ENCODE data around the gene CSRP1. TPM values are rescaled to one million over a fixed set of nuclear protein-coding genes. Genes with fewer than 3 reads are reported as not detected.

CSRP1 gene
- total and polyA plus RNA-seq, 2 donors = 39.7 to 170 TPM

DNA sequence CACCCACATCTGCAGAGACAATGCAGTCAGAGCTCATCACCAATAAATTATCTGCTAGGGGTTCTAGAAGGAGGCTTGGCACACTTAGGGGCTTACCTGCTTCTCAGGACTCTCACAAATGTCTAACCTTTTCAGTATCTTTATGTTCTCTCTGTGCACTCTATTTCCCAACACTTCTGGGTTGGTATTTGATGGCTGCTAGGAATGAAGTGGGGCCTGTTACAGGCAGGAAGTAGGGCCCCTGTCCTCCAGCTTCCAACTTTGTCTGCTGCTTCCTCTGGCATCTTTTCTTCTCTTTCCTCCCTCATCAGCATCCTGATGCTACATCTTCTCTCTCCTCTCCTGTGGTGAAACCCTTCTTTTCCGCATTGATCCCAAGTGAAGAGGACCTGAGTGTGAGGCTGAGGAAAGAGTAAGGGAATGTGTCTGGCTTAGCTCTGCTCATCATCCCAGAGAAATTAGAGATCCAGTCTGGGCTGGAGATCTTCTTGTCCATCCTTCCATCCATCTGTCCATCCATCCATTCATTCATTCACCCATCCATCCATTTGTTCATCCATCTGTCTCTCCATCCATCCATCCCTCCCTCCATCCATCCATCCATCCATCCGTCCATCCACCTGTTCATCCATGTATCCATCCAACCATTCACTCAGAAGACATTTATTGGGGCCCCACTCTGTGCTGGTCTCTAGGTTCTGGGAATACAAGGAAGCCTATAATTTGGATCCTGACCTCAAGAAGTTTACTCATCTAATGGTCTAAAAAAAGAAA lies 2.9 kb upstream of the CSRP1 start:
- H3K27ac ChIP-seq (ENCODE audit: low read depth in 1 of 2, low read length in 1 of 2) = no peak overlapping the region
- H3K36me3 ChIP-seq (ENCODE audit: control insufficient read depth in 2 of 2, insufficient read depth in 2 of 2, low read length in 1 of 2) = no peaks in the 10 kb centered on the region
- WGBS = 98% methylated on average over 2 of the region's 2 CpGs
- no peak overlapping the region for H3K4me3 ChIP-seq (ENCODE audit: low read length in 2 of 2)
- H3K27me3 ChIP-seq (ENCODE audit: control insufficient read depth in 2 of 2, insufficient read depth in 1 of 2, low read length in 1 of 2) = no peaks in the 10 kb centered on the region
- H3K9me3 ChIP-seq (ENCODE audit: control insufficient read depth in 2 of 2, insufficient read depth in 1 of 2, low read length in 1 of 2) = no peaks in the 10 kb centered on the region
- H3K4me1 ChIP-seq (ENCODE audit: control insufficient read depth in 2 of 2, insufficient read depth in 2 of 2, low read length in 2 of 2) = peaks cover 9 to 34% of the 10 kb centered on the region in 2 donors
- no peak for DNase-seq (ENCODE audit: low read depth in 6 of 9, low spot score in 9 of 9)

DNA sequence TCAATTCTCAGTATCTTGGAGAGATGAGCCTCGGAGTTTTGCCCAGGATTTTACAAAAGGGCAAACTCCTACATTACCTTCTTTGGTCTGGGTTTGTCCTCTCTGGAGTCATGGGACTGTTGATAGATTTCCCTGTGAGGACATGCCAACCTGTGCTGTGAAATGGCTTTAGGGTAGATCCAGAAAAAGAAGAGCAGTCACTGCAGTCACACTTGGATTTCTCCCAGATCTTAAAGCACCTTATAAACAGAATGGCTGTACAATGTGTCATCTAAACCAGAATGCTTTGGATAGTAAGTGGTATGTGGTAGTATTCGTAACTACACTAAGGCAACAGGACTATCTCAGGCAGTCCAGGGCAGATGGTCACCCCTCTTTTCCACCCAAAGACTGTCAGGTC lies 1.9 kb upstream of the CSRP1 start:
- WGBS = 98% methylated on average over 2 of the region's 2 CpGs
- H3K9me3 ChIP-seq (ENCODE audit: control insufficient read depth in 2 of 2, insufficient read depth in 1 of 2, low read length in 1 of 2) = no peaks in the 10 kb centered on the region

DNA sequence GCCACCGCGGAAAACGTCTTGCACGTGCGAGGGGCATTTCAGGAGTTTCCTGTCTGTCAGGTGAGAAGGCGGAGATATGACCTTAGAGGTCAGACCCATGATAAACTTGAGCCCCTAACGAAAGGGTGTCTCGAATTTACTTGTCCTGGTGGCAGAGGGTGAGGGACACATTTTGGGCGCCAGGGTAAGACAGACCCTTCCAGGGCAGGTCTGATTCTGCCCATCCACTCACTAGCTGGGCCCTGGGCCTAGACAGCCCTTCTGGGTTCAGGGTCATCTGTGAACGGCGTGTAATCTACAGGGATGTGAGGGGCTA lies 395 bp upstream of the CSRP1 start:
- H3K27me3 ChIP-seq (ENCODE audit: control insufficient read depth in 2 of 2, insufficient read depth in 1 of 2, low read length in 1 of 2) = no peaks in the 10 kb centered on the region
- H3K9me3 ChIP-seq (ENCODE audit: control insufficient read depth in 2 of 2, insufficient read depth in 1 of 2, low read length in 1 of 2) = no peaks in the 10 kb centered on the region
- H3K4me1 ChIP-seq (ENCODE audit: control insufficient read depth in 2 of 2, insufficient read depth in 2 of 2, low read length in 2 of 2) = peaks cover 9 to 34% of the 10 kb centered on the region in 2 donors
- H3K27ac ChIP-seq (ENCODE audit: low read depth in 1 of 2, low read length in 1 of 2) = peak overlapping the region in 1 of 2 donors; percentile 48
- WGBS = 37% methylated on average over 11 of the region's 11 CpGs
- H3K36me3 ChIP-seq (ENCODE audit: control insufficient read depth in 2 of 2, insufficient read depth in 2 of 2, low read length in 1 of 2) = no peaks in the 10 kb centered on the region
- peak overlapping the region; percentile 15 to 59 for H3K4me3 ChIP-seq (ENCODE audit: low read length in 2 of 2)
- DNase-seq (ENCODE audit: low read depth in 6 of 9, low spot score in 9 of 9) = no peak

More for the DNA sequence above, 1.9 kb upstream of the CSRP1 start:
- H3K27ac ChIP-seq (ENCODE audit: low read depth in 1 of 2, low read length in 1 of 2) = no peak overlapping the region
- DNase-seq (ENCODE audit: low read depth in 6 of 9, low spot score in 9 of 9) = no peak
- no peak overlapping the region for H3K4me3 ChIP-seq (ENCODE audit: low read length in 2 of 2)
- H3K27me3 ChIP-seq (ENCODE audit: control insufficient read depth in 2 of 2, insufficient read depth in 1 of 2, low read length in 1 of 2) = no peaks in the 10 kb centered on the region
- H3K36me3 ChIP-seq (ENCODE audit: control insufficient read depth in 2 of 2, insufficient read depth in 2 of 2, low read length in 1 of 2) = no peaks in the 10 kb centered on the region
- peaks cover 9 to 35% of the 10 kb centered on the region in 2 donors for H3K4me1 ChIP-seq (ENCODE audit: control insufficient read depth in 2 of 2, insufficient read depth in 2 of 2, low read length in 2 of 2)

DNA sequence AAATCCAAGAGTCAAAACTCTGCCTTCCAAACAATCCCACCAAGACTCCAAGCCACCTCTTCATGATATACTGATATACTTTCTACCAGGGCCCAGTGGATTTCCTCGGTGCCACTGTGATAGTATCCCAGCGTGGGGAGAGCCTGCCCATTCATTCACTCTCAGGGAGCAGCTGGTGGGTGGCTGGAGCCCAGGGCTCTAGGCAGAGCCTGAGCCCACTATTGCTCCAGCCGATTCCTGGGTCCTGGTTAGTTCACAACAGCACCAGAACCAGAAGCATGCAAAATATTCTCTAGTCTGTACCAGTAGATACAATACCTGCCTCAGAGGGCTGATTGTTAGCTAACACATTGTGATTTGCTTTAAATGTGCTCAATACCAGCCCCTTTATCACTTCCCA lies 831 bp downstream of the CSRP1 start:
- Histone ChIP-seq H3K27me3 (ENCODE audit: control insufficient read depth in 2 of 2, insufficient read depth in 1 of 2, low read length in 1 of 2) (no peaks in the 10 kb centered on the region), H3K27ac (ENCODE audit: low read depth in 1 of 2, low read length in 1 of 2) (peak overlapping the region in 1 of 2 donors; percentile 90), H3K4me3 (ENCODE audit: low read length in 2 of 2) (peak overlapping the region; percentile 53 to 59), H3K36me3 (ENCODE audit: control insufficient read depth in 2 of 2, insufficient read depth in 2 of 2, low read length in 1 of 2) (no peaks in the 10 kb centered on the region), H3K9me3 (ENCODE audit: control insufficient read depth in 2 of 2, insufficient read depth in 1 of 2, low read length in 1 of 2) (no peaks in the 10 kb centered on the region), H3K4me1 (ENCODE audit: control insufficient read depth in 2 of 2, insufficient read depth in 2 of 2, low read length in 2 of 2) (peaks cover 11 to 34% of the 10 kb centered on the region in 2 donors)
- DNase-seq (ENCODE audit: low read depth in 6 of 9, low spot score in 9 of 9) = no peak
- WGBS = 87% methylated on average over 3 of the region's 3 CpGs

DNA sequence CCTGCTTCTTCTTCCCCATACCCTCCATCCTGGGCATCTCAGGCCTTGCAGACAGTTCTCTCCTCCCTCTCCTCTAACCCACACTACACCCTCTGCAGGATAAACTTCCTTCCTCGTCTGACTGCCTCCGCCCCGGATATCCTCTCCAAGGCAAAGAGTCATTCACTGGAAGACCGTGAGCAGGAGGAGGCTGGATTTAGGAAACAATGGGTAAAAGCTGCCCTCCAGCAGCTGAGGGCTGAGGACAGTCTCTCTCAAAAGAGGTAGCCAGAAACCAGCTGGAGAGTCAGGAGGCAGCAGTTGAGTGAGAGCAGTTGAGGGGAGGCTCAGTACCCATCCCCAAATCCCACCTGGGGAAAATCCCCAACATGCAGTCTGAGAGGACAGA lies 1.4 kb downstream of the CSRP1 start:
- H3K27me3 ChIP-seq (ENCODE audit: control insufficient read depth in 2 of 2, insufficient read depth in 1 of 2, low read length in 1 of 2) = no peaks in the 10 kb centered on the region
- H3K9me3 ChIP-seq (ENCODE audit: control insufficient read depth in 2 of 2, insufficient read depth in 1 of 2, low read length in 1 of 2) = no peaks in the 10 kb centered on the region
- no peaks in the 10 kb centered on the region for H3K36me3 ChIP-seq (ENCODE audit: control insufficient read depth in 2 of 2, insufficient read depth in 2 of 2, low read length in 1 of 2)
- no peak overlapping the region for H3K4me3 ChIP-seq (ENCODE audit: low read length in 2 of 2)
- H3K4me1 ChIP-seq (ENCODE audit: control insufficient read depth in 2 of 2, insufficient read depth in 2 of 2, low read length in 2 of 2) = peaks cover 11 to 35% of the 10 kb centered on the region in 2 donors
- 19% methylated on average over 4 of the region's 4 CpGs for WGBS
- DNase-seq (ENCODE audit: low read depth in 6 of 9, low spot score in 9 of 9) = no peak
- no peak overlapping the region for H3K27ac ChIP-seq (ENCODE audit: low read depth in 1 of 2, low read length in 1 of 2)

DNA sequence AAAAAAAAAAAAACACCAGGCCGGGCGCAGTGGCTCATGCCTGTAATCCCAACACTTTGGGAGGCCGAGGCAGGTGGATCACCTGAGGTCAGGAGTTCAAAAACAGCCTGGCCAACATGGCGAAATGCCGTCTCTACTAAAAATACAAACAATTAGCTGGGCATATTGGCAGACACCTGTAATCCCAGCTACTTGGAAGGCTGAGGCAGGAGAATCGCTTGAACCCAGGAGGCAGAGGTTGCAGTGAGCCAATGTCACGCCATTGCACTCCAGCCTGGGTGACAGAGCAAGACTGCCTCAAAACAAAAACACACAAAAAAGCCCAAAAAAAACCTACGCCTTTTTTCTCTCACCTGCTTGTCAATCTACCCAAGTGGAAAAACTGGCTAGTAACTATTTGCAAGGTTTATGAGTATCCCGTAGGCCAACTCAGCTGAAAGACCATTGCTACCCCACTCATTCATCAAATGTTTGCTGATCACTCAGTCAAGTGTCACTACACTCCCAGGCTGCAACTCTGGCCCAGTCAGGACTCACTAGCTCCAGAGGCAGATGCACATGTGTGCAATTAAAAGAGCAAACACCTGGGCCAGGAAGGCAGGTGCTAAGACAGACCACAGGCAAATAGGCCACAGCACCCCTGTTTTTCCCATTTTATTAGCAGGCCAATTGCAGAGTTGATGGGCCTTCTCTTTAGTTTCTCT lies 2.0 kb downstream of the CSRP1 start:
- H3K9me3 ChIP-seq (ENCODE audit: control insufficient read depth in 2 of 2, insufficient read depth in 1 of 2, low read length in 1 of 2) = no peaks in the 10 kb centered on the region

DNA sequence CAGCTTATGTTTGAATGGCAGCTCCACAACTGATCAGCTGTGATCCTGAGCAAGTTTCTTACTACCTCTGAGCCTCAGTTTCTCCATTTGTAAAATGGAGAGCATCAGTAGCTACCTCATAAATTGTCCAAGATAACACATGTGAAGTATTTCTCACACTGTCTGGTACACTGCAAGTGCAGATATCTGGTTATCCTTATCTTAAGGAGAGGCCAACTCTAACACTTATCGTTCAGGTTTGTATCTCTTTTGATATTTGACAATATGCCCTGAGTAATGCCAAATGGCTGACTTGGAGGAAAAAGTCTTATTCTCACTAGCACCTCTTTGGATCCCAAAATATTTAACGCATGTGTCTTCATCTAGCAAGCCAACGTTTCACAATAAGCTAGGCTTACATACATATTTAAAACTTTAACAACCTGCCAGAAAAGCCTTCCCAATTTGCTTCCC lies 2.7 kb downstream of the CSRP1 start:
- H3K36me3 ChIP-seq (ENCODE audit: control insufficient read depth in 2 of 2, insufficient read depth in 2 of 2, low read length in 1 of 2) = no peaks in the 10 kb centered on the region
- H3K4me1 ChIP-seq (ENCODE audit: control insufficient read depth in 2 of 2, insufficient read depth in 2 of 2, low read length in 2 of 2) = peaks cover 11 to 38% of the 10 kb centered on the region in 2 donors
- H3K9me3 ChIP-seq (ENCODE audit: control insufficient read depth in 2 of 2, insufficient read depth in 1 of 2, low read length in 1 of 2) = no peaks in the 10 kb centered on the region
- no peak for DNase-seq (ENCODE audit: low read depth in 6 of 9, low spot score in 9 of 9)
- 95% methylated on average over 3 of the region's 3 CpGs for WGBS
- no peaks in the 10 kb centered on the region for H3K27me3 ChIP-seq (ENCODE audit: control insufficient read depth in 2 of 2, insufficient read depth in 1 of 2, low read length in 1 of 2)
- H3K4me3 ChIP-seq (ENCODE audit: low read length in 2 of 2) = no peak overlapping the region
- H3K27ac ChIP-seq (ENCODE audit: low read depth in 1 of 2, low read length in 1 of 2) = peak overlapping the region; percentile 37 to 57

More for the DNA sequence above, 2.0 kb downstream of the CSRP1 start:
- Histone ChIP-seq H3K4me3 (ENCODE audit: low read length in 2 of 2) (no peak overlapping the region), H3K36me3 (ENCODE audit: control insufficient read depth in 2 of 2, insufficient read depth in 2 of 2, low read length in 1 of 2) (no peaks in the 10 kb centered on the region), H3K4me1 (ENCODE audit: control insufficient read depth in 2 of 2, insufficient read depth in 2 of 2, low read length in 2 of 2) (peaks cover 11 to 38% of the 10 kb centered on the region in 2 donors), H3K27me3 (ENCODE audit: control insufficient read depth in 2 of 2, insufficient read depth in 1 of 2, low read length in 1 of 2) (no peaks in the 10 kb centered on the region), H3K27ac (ENCODE audit: low read depth in 1 of 2, low read length in 1 of 2) (no peak overlapping the region)
- no peak for DNase-seq (ENCODE audit: low read depth in 6 of 9, low spot score in 9 of 9)
- 91% methylated on average over 9 of the region's 9 CpGs for WGBS

DNA sequence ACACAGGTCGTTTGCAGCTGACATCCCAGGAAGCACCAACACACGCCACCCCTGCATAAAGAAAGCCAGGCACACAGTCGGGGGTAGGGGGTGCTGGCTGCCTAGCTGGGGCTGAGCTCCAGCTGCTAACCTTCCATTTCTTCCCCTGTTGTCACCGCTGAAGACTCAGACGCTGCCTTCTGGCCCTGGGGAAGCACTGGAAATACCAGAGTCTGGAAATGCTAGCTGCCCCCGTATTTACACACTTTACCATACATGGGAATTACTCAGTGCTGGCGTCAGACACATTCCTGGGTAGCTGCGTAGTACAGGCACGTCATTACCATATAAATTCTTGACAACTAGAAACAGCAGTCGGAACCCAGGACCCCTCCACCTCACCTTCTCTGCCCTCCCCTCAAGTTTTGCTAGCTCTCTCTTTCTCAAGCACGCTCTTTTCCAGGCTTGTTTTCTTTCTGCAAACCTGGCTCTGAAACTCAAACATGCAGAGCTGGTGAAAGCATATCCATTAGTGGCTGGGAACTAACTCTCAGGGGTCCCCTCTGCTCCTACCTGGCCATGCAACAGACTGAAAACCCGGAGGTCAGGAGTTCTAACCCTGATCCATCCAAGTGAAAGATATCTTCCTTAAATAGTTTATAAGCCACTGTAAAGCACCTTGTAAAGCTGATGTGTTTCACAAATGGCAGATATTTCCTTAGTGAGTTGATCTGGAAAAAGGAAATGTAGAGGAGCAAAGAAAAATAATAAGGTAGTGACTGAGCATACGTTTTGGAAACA lies 3.3 kb downstream of the CSRP1 start:
- no peak overlapping the region for H3K4me3 ChIP-seq (ENCODE audit: low read length in 2 of 2)
- H3K27ac ChIP-seq (ENCODE audit: low read depth in 1 of 2, low read length in 1 of 2) = peak overlapping the region; percentile 60 to 68
- no peak for DNase-seq (ENCODE audit: low read depth in 6 of 9, low spot score in 9 of 9)
- peaks cover 11 to 38% of the 10 kb centered on the region in 2 donors for H3K4me1 ChIP-seq (ENCODE audit: control insufficient read depth in 2 of 2, insufficient read depth in 2 of 2, low read length in 2 of 2)
- 87% methylated on average over 13 of the region's 13 CpGs for WGBS
- H3K36me3 ChIP-seq (ENCODE audit: control insufficient read depth in 2 of 2, insufficient read depth in 2 of 2, low read length in 1 of 2) = peaks cover 0 to 4% of the 10 kb centered on the region in 2 donors
- no peaks in the 10 kb centered on the region for H3K27me3 ChIP-seq (ENCODE audit: control insufficient read depth in 2 of 2, insufficient read depth in 1 of 2, low read length in 1 of 2)
- H3K9me3 ChIP-seq (ENCODE audit: control insufficient read depth in 2 of 2, insufficient read depth in 1 of 2, low read length in 1 of 2) = no peaks in the 10 kb centered on the region

DNA sequence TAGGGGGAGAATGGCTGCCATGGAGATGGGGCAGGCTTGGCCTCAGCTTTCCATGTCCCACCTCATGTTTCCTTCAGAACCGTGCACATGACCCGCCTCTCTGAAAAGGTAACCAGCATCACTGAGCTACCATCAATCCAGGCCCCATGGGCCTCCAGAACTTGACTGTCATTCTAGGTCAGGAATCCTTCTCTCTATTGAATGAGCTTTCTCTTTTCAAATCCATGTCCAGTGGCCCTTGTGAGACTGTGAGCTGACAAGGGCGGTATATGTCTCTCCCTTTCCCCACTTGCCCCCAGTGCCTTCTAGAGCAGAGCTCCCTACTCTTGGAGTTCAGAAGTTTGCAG lies 4.4 kb downstream of the CSRP1 start:
- peaks cover 0 to 6% of the 10 kb centered on the region in 2 donors for H3K36me3 ChIP-seq (ENCODE audit: control insufficient read depth in 2 of 2, insufficient read depth in 2 of 2, low read length in 1 of 2)
- peaks cover 11 to 34% of the 10 kb centered on the region in 2 donors for H3K4me1 ChIP-seq (ENCODE audit: control insufficient read depth in 2 of 2, insufficient read depth in 2 of 2, low read length in 2 of 2)
- no peak overlapping the region for H3K4me3 ChIP-seq (ENCODE audit: low read length in 2 of 2)
- H3K27me3 ChIP-seq (ENCODE audit: control insufficient read depth in 2 of 2, insufficient read depth in 1 of 2, low read length in 1 of 2) = no peaks in the 10 kb centered on the region
- 91% methylated on average over 3 of the region's 3 CpGs for WGBS
- no peak for DNase-seq (ENCODE audit: low read depth in 6 of 9, low spot score in 9 of 9)
- peak overlapping the region in 1 of 2 donors; percentile 21 for H3K27ac ChIP-seq (ENCODE audit: low read depth in 1 of 2, low read length in 1 of 2)
- H3K9me3 ChIP-seq (ENCODE audit: control insufficient read depth in 2 of 2, insufficient read depth in 1 of 2, low read length in 1 of 2) = no peaks in the 10 kb centered on the region

All from thymus (tissue), 11 donors.